IMR-90 (cell line): ENCODE results near the gene C1QTNF9B.

Experiments used
- CEBPB ChIP-seq: IDR thresholded peaks from 2 replicates; pipeline ENCODE4 v1.6.1; 2012; ENCODE audit warnings: low read depth, low read length, improper control_type of control experiment
- MAFK ChIP-seq: IDR thresholded peaks from 2 replicates; pipeline ENCODE4 v1.6.1; 2012; ENCODE audit warnings: low read depth, low read length, improper control_type of control experiment
- MAZ ChIP-seq: IDR thresholded peaks from 2 replicates; pipeline ENCODE4 v1.6.1; 2012; ENCODE audit warnings: low read depth, mild to moderate bottlenecking, low read length, improper control_type of control experiment, moderate library complexity, borderline replicate concordance
- MXI1 ChIP-seq: IDR thresholded peaks from 2 replicates; pipeline ENCODE4 v1.6.1; 2012; ENCODE audit warnings: low read depth, mild to moderate bottlenecking, low read length, moderate library complexity, borderline replicate concordance
- NFE2L2 ChIP-seq: fragments of 150-350 bp; IDR thresholded peaks from 2 replicates; pipeline ENCODE4 v1.6.1; 2016; ENCODE audit warnings: low read depth, mild to moderate bottlenecking, low read length
- POLR2A ChIP-seq: IDR thresholded peaks from 2 replicates; pipeline ENCODE4 v1.6.1; 2012; ENCODE audit warnings: mild to moderate bottlenecking, low read depth, low read length
- RAD21 ChIP-seq: IDR thresholded peaks from 2 replicates; pipeline ENCODE4 v1.6.1; 2012; ENCODE audit warnings: low read length, improper control_type of control experiment
- TF ChIP-seq, protein P1 (sequence below): conservative IDR thresholded peaks from 2 replicates; pipeline ENCODE4 v1.5.1; 2012; ENCODE audit warnings: mild to moderate bottlenecking, low read depth, low read length, improper control_type of control experiment
- TF ChIP-seq, protein P2 (sequence below): fragments of 150-350 bp; IDR thresholded peaks from 2 replicates; pipeline ENCODE4 v1.6.1; 2017; ENCODE audit warnings: mild to moderate bottlenecking, antibody characterized with exemption, low read length, low read depth

DNA sequence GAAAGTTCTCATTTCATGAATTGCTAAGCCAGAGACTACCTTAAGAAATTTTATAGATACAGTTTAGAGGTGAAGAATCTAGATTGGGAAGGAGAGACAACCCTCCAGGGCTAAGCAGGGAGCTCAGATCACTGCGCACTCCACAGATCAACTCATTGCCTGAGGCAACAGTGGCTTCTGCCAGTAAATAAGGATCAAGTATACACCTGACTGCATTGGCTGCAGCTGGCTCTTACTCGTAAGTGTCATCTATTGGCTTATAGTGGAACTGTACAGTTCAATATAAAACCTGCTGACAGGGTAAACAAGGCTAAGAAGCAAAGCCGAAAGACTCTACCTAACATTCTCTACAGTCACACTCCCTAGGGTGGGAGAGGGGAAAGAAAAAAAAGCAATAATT is 18.0 kb upstream of the C1QTNF9B start:
- TF ChIP-seq RAD21 (no peak), POLR2A (no peak), CEBPB (no peak), MAFK (no peak), MAZ (no peak), MXI1 (no peak), NFE2L2 (no peak)
- TF ChIP-seq, protein P1, sequence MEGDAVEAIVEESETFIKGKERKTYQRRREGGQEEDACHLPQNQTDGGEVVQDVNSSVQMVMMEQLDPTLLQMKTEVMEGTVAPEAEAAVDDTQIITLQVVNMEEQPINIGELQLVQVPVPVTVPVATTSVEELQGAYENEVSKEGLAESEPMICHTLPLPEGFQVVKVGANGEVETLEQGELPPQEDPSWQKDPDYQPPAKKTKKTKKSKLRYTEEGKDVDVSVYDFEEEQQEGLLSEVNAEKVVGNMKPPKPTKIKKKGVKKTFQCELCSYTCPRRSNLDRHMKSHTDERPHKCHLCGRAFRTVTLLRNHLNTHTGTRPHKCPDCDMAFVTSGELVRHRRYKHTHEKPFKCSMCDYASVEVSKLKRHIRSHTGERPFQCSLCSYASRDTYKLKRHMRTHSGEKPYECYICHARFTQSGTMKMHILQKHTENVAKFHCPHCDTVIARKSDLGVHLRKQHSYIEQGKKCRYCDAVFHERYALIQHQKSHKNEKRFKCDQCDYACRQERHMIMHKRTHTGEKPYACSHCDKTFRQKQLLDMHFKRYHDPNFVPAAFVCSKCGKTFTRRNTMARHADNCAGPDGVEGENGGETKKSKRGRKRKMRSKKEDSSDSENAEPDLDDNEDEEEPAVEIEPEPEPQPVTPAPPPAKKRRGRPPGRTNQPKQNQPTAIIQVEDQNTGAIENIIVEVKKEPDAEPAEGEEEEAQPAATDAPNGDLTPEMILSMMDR, result no peak
- TF ChIP-seq, protein P2, sequence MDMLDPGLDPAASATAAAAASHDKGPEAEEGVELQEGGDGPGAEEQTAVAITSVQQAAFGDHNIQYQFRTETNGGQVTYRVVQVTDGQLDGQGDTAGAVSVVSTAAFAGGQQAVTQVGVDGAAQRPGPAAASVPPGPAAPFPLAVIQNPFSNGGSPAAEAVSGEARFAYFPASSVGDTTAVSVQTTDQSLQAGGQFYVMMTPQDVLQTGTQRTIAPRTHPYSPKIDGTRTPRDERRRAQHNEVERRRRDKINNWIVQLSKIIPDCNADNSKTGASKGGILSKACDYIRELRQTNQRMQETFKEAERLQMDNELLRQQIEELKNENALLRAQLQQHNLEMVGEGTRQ, result no peak
